ENCODE measurements around the gene CLMN.

Gene CLMN

GRCh38 chr14:95237121-95237957 is 82.4 kb downstream of the CLMN start:
- no peak for DNase-seq

GRCh38 chr14:95236221-95236620 is 83.5 kb downstream of the CLMN start:
- DNase-seq, result no peak

GRCh38 chr14:95235767-95236166 is 83.9 kb downstream of the CLMN start:
- DNase-seq, result no peak

GRCh38 chr14:95235351-95235750 is 84.4 kb downstream of the CLMN start:
- DNase-seq, result no peak

GRCh38 chr14:95234426-95234825 is 85.3 kb downstream of the CLMN start:
- no peak for DNase-seq

- no peak for DNase-seq
Observed at GRCh38 chr14:95233702-95234241, 85.9 kb downstream of the CLMN start.

- DNase-seq, result no peak
Observed at GRCh38 chr14:95232894-95233584, 86.7 kb downstream of the CLMN start.

- no peak for DNase-seq
Observed at GRCh38 chr14:95231966-95232633, 87.6 kb downstream of the CLMN start.

- DNase-seq, result no peak
Observed at GRCh38 chr14:95229749-95230148, 90.0 kb downstream of the CLMN start.

GRCh38 chr14:95228240-95228639 is 91.5 kb downstream of the CLMN start:
- no peak for DNase-seq

GRCh38 chr14:95227279-95227860 is 92.3 kb downstream of the CLMN start:
- no peak for DNase-seq

- no peak for DNase-seq
Observed at GRCh38 chr14:95226801-95227200, 92.9 kb downstream of the CLMN start.

- DNase-seq, result no peak
Observed at GRCh38 chr14:95225251-95225887, 94.3 kb downstream of the CLMN start.

GRCh38 chr14:95222870-95223398 is 96.8 kb downstream of the CLMN start:
- DNase-seq, result no peak

- DNase-seq, result no peak
Observed at GRCh38 chr14:95222151-95222631, 97.5 kb downstream of the CLMN start.

- no peak for DNase-seq
Observed at GRCh38 chr14:95221531-95221930, 98.2 kb downstream of the CLMN start.

GRCh38 chr14:95220663-95221231 is 99.0 kb downstream of the CLMN start:
- no peak for DNase-seq

GRCh38 chr14:95218472-95219193 is 101.1 kb downstream of the CLMN start:
- DNase-seq, result no peak

GRCh38 chr14:95218006-95218405 is 101.7 kb downstream of the CLMN start:
- no peak for DNase-seq

- DNase-seq, result no peak
Observed at GRCh38 chr14:95217391-95217900, 102.3 kb downstream of the CLMN start.

GRCh38 chr14:95216008-95216407 is 103.7 kb downstream of the CLMN start:
- no peak for DNase-seq
